Right renal pelvis (tissue), 4 donors: ENCODE results near the gene ATP1B1. TPM values are rescaled to one million over a fixed set of nuclear protein-coding genes. Genes with fewer than 3 reads are reported as not detected.
"Not testable (repeated sequence)": the region's sequence is repeated elsewhere in the genome, so short reads cannot be mapped to it uniquely, and the experiment has no call there.

Experiments
- DNase-seq, 4 donors: peaks; one replicate each; pipeline ENCODE4 v3.0.0-alpha.2; 2013; ENCODE audit warnings: low read depth in 4 of 4, low spot score in 3 of 4, missing footprints in 1 of 4
- polyA plus RNA-seq, 4 donors: library from polyadenylated mRNA; unstranded; fragments of 120-200 nt; gene quantifications; one replicate each; pipeline ENCODE4 v1.2.1, GENCODE V29; 2013; ENCODE audit not compliant: insufficient read length in 4 of 4

ATP1B1 gene
- polyA plus RNA-seq, 4 donors: 461 to 582 (median 547) TPM

GRCh38 chr1:169113613-169114119 lies 7.2 kb downstream of the ATP1B1 start:
- DNase-seq: no peak

- no peak for DNase-seq
These were observed 9.5 kb downstream of the ATP1B1 start for GRCh38 chr1:169115891-169116585.

- no peak for DNase-seq
These were observed 10.5 kb downstream of the ATP1B1 start for GRCh38 chr1:169117014-169117413.

GRCh38 chr1:169117599-169117998 lies 11.1 kb downstream of the ATP1B1 start:
- no peak for DNase-seq

- no peak for DNase-seq
These were observed 11.7 kb downstream of the ATP1B1 start for GRCh38 chr1:169118227-169118626.

- DNase-seq: no peak
These were observed 12.9 kb downstream of the ATP1B1 start for GRCh38 chr1:169119405-169119804.

GRCh38 chr1:169120066-169120465 lies 13.6 kb downstream of the ATP1B1 start:
- DNase-seq: no peak

GRCh38 chr1:169121146-169121923 lies 14.8 kb downstream of the ATP1B1 start:
- no peak for DNase-seq

- DNase-seq: no peak
These were observed 16.5 kb downstream of the ATP1B1 start for GRCh38 chr1:169122976-169123375.

GRCh38 chr1:169124459-169124858 lies 18.0 kb downstream of the ATP1B1 start:
- no peak for DNase-seq

- not testable (repeated sequence) for DNase-seq
These were observed 19.1 kb downstream of the ATP1B1 start for GRCh38 chr1:169125597-169125996.

- DNase-seq: no peak
These were observed 19.8 kb downstream of the ATP1B1 start for GRCh38 chr1:169126335-169126734.

GRCh38 chr1:169127305-169127704 lies 20.8 kb downstream of the ATP1B1 start:
- DNase-seq: no peak

- no peak for DNase-seq
These were observed 22.1 kb downstream of the ATP1B1 start for GRCh38 chr1:169128562-169128961.

GRCh38 chr1:169129109-169129784 lies 22.8 kb downstream of the ATP1B1 start:
- DNase-seq: no peak

- no peak for DNase-seq
These were observed 24.2 kb downstream of the ATP1B1 start for GRCh38 chr1:169130683-169131082.

- DNase-seq: no peak
These were observed 26.2 kb downstream of the ATP1B1 start for GRCh38 chr1:169132512-169133227.

- DNase-seq: no peak
These were observed 26.7 kb downstream of the ATP1B1 start for GRCh38 chr1:169133228-169133576.

- no peak for DNase-seq
These were observed 27.5 kb downstream of the ATP1B1 start for GRCh38 chr1:169133801-169134502.

GRCh38 chr1:169137357-169137756 lies 30.9 kb downstream of the ATP1B1 start:
- no peak for DNase-seq
